SU-DHL-6 (cell line): ENCODE results near the gene ANXA2R.

ENCODE experiments used
- EZH2phosphoT487 ChIP-seq: fragments of 200-600 bp; sonication (generic), shearing (Covaris generic); conservative IDR thresholded peaks from 2 replicates; pipeline ENCODE4 v1.6.1; 2018; ENCODE audit warnings: mild to moderate bottlenecking, antibody characterized with exemption, low read length, moderate library complexity, mixed read lengths
- TF ChIP-seq, protein P1 (sequence below): fragments of 200-600 bp; sonication (generic); IDR thresholded peaks from one replicate; pipeline ENCODE4 v1.5.1; 2017; ENCODE audit warnings: antibody characterized with exemption, mild to moderate bottlenecking, low read length, moderate library complexity; ENCODE audit not compliant: insufficient read depth, poor library complexity, severe bottlenecking

DNA sequence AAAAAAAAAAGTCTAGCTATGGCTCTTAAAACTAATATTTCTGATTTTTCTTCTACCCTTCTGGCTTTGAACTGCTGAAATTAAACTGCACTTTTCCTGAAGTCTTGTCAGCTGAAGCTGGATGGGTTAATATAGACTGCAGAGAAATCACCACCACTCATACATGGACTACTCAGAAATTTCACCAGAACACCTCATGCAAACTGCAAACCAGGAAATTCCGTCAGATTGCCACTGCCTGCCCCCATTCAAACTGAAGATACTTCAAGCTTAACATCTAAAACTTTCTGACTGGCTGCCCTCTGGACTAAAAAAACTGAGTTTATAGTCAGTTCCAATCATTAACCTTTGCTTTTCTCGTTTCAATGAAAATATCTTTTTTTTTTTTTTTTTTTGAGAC, 11.6 kb upstream of the ANXA2R start:
- TF ChIP-seq, protein P1, sequence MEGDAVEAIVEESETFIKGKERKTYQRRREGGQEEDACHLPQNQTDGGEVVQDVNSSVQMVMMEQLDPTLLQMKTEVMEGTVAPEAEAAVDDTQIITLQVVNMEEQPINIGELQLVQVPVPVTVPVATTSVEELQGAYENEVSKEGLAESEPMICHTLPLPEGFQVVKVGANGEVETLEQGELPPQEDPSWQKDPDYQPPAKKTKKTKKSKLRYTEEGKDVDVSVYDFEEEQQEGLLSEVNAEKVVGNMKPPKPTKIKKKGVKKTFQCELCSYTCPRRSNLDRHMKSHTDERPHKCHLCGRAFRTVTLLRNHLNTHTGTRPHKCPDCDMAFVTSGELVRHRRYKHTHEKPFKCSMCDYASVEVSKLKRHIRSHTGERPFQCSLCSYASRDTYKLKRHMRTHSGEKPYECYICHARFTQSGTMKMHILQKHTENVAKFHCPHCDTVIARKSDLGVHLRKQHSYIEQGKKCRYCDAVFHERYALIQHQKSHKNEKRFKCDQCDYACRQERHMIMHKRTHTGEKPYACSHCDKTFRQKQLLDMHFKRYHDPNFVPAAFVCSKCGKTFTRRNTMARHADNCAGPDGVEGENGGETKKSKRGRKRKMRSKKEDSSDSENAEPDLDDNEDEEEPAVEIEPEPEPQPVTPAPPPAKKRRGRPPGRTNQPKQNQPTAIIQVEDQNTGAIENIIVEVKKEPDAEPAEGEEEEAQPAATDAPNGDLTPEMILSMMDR, result no peak
- TF ChIP-seq EZH2phosphoT487, result no peak
